GM12874 (cell line): ENCODE data around the gene DAO.

Source experiments
- CTCF ChIP-seq: IDR thresholded peaks from 2 replicates; pipeline ENCODE4 v1.5.1; 2011; ENCODE audit warnings: low read depth, mild to moderate bottlenecking, control low read depth, low read length, moderate library complexity; ENCODE audit not compliant: insufficient read depth

Gene DAO

DNA sequence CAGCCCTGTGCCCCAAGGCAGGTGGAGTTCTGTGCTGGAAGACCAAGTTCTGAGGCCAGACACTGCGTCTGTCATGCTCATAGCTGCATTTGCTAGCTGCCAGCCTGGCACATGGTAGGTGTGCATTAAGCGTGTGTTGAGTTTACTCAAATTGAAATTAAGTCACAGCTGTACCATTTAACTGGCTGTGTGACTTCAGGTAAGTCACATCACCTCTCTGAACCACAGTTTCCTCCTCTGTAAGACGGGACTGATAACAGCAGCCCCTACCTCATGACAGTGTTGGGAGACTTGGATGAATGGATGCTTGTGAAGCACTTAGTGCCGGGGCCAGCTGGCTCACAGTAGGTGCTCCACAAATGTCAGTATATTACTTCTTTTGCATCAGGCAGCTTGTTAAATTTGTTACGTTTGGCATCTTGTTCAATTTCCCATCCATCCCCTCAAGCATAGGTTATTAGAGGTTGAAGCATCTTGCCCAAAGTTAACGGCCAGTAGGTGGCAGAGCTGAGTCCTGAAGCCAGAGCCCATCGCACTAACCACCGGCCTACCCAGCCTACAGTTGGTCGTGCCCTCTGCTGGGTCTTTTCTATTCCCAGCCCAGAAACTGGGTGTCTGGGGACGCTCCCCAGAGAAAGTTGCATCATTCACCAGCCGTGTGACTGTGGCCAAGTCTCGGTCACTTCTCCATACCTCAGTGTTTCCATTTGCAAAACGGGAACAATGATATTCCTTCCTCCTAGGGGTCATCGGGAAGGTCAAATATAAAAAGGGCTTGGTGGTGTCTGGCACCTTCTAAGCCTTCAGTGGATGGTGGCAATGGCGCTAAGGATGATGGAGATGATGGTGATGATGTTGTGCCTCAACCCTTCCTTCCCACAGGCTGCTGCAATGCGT is 4.5 kb downstream of the DAO start:
- TF ChIP-seq CTCF, result peak; percentile 80

DNA sequence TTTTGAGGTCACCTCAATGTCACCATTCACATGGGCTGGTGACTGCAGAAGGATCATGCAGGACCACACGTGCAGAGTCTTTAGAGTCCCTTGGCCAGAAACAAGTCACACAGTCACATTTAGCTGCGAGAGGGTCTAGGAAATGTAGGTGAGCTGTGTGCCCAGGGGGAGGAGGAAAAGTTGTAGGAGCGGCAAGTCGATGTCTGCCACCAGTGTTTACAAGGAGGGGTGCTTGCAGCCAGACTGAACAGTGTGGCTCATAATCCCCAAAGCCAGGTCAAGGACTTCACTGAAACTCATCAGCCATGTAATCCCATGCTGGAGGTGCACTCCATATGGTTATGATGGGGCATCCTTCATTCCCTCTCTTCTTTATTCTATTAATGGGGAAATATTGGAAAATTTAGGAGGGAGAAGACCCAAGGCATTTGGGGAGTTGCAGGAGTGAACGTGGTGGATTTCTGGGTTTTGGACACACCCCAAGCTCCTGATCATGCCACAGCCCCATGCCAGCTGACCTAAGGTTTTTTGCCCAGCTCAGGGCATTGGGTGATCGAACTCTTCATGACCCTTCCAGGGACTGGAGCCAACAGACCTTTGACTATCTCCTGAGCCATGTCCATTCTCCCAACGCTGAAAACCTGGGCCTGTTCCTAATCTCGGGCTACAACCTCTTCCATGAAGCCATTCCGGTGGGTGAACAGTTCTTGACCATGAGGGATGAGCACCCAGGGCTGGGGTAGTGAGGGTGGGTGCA is 7.2 kb downstream of the DAO start:
- no peak for TF ChIP-seq CTCF

DNA sequence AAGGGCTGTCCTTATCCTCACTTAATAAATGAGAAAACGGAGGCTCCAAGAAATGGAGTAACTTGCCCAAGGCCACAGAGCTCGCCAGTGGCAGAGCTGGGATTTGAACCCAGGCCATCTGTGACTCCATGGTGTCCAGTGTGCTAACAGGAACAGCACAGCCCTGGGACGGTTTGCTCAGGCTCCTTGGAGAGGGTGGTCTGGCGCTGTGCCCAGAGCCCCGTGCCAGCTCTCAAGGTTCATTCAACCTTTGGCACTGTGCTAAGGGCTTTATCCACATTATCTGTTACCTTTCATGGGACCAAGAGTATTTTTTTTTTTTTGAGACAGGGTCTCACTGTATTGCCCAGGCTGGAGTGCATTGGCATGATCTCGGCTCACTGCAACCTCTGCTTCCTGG is 8.1 kb downstream of the DAO start:
- TF ChIP-seq CTCF, result no peak

GRCh38 chr12:108890208-108890607 is 10.3 kb downstream of the DAO start:
- no peak for TF ChIP-seq CTCF

DNA sequence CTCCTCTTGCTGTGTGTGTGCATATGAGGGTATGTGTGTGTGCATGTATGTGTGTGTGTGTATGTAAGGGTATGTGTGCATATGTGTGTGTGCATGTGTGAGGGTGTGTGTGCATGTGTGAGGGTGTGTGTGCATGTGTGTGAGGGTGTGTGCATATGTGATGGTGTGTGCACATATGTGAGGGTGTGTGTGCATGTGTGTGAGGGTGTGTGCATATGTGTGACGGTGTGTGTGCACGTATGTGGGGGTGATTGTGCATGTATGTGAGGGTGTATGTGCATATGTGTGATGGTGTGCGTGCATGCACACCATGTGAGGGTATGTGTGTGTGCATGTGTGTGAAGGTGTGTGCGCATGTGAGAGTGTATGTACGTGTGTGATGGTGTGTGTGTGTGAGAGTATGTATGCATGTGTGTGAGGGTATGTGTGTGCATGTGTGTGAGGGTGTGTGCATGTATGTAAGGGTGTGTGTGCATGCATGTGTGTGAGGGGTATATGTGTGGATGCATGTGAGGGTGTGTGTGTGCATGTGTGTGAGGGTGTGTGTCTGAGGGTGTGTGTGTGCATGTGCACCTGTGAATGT is 15.4 kb downstream of the DAO start:
- no peak for TF ChIP-seq CTCF

DNA sequence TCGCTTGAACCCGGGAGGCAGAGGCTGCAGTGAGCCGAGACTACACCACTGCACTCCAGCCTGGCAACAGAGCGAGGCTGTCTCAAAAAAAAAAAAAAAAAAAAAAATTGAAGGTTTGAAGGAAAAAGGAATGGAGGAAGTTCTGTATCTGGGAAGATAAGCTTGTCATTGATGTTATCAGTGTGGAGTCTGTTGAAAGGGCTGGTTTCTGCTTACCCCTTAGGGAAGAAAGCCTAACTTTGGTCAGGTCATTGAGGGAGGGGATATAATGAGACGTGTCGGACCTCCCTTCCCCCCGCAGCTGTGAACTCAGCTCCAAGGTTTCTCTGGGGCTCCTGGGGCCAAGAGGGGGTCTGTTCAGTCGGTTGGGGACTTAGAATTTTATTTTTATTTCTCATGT is 16.4 kb downstream of the DAO start:
- no peak for TF ChIP-seq CTCF

DNA sequence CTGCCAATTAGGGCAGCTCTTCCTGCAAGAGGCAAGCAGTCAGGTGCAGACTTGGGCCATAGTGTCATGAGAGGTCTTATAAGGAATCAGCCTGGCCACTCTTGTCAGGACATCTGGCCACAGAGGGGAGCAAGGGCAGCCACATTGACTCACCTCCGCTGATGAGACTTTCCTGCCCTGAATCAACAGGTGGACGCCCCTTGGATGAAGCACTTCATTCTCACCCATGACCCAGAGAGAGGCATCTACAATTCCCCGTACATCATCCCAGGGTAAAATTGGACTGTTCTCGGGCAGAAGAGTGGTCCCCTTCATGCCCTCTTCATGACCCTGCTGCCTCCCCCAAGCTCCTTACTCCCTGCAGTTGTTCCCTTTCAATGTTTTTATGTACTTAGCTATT is 16.9 kb downstream of the DAO start:
- no peak for TF ChIP-seq CTCF
